ENCODE data around the gene MMP19. TPM values are rescaled to one million over a fixed set of nuclear protein-coding genes. Genes with fewer than 3 reads are reported as not detected.
A peak's percentile ranks its signal among the peaks of the same experiment; 100 is the strongest.

MMP19 gene
- total and polyA plus RNA-seq, 3 donors from 2014 or later: 1.3 to 6.5 (median 1.3) TPM

DNA sequence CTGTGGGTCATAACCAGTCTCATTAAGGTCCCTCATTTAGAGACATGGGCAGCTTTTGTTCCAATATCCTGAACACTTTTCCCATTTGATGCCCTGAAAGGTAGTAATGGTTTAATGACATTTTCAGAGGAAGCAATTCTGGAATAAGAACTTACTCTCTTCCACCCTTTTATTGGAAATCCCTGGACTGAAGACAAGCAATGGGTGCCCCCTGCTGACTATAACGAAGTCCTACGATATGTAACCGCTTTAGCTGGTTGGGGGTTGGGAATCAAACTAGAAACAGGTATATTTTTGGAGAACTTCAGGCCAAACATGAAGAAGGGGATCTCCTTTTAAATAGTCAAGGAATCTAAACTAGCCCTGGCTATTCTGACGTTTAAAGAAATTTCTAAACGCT is 45.7 kb downstream of the MMP19 start:
- TF ChIP-seq POLR2A (IDR thresholded peaks at IDR 0.05): no peak
- TF ChIP-seq, protein P1, sequence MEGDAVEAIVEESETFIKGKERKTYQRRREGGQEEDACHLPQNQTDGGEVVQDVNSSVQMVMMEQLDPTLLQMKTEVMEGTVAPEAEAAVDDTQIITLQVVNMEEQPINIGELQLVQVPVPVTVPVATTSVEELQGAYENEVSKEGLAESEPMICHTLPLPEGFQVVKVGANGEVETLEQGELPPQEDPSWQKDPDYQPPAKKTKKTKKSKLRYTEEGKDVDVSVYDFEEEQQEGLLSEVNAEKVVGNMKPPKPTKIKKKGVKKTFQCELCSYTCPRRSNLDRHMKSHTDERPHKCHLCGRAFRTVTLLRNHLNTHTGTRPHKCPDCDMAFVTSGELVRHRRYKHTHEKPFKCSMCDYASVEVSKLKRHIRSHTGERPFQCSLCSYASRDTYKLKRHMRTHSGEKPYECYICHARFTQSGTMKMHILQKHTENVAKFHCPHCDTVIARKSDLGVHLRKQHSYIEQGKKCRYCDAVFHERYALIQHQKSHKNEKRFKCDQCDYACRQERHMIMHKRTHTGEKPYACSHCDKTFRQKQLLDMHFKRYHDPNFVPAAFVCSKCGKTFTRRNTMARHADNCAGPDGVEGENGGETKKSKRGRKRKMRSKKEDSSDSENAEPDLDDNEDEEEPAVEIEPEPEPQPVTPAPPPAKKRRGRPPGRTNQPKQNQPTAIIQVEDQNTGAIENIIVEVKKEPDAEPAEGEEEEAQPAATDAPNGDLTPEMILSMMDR (IDR thresholded peaks at IDR 0.05): peak; percentile 4 to 43 (median 40)
- Histone ChIP-seq H3K9me3 (no peaks in the 10 kb centered on the region), H3K4me3 (no peak overlapping the region), H3K27me3 (no peaks in the 10 kb centered on the region), H3K36me3 (ENCODE audit: low read depth, missing control alignments) (no peaks in the 10 kb centered on the region), H3K4me1 (no peaks in the 10 kb centered on the region), H3K27ac (no peak overlapping the region)
- intact Hi-C loops (cut with DNase I; ENCODE audit: low total_unique reads): no loop called here
- WGBS, 2 donors: 48 to 58% methylated on average over 5 of the region's 5 CpGs
- peak; percentile 32 for DNase-seq

DNA sequence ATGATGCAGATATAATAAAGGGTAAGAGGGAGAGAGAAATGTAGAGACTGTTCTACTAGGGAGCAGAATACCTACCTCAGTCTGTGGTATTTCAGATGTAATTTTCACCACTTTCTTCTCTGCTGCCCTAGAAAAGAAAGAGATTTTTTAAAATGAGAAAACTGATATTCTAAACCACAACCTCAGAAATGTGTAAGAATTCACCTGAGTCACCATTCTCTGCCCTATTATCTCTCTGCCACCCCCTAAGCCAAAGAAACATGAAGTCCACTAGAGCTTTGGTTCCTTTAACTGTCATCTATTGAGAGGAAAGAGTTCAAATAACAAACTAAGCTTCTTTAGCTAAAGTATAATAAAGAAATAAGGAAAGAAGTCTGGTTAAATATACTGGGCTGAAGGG is 46.8 kb downstream of the MMP19 start:
- TF ChIP-seq, protein P1 (IDR thresholded peaks at IDR 0.05): no peak
- TF ChIP-seq POLR2A (IDR thresholded peaks at IDR 0.05): no peak
- Histone ChIP-seq H3K4me3 (no peak overlapping the region), H3K36me3 (ENCODE audit: low read depth, missing control alignments) (no peaks in the 10 kb centered on the region), H3K9me3 (no peaks in the 10 kb centered on the region), H3K4me1 (no peaks in the 10 kb centered on the region), H3K27ac (no peak overlapping the region), H3K27me3 (no peaks in the 10 kb centered on the region)
- intact Hi-C loops (cut with DNase I; ENCODE audit: low total_unique reads): no loop called here
- no peak for DNase-seq

DNA sequence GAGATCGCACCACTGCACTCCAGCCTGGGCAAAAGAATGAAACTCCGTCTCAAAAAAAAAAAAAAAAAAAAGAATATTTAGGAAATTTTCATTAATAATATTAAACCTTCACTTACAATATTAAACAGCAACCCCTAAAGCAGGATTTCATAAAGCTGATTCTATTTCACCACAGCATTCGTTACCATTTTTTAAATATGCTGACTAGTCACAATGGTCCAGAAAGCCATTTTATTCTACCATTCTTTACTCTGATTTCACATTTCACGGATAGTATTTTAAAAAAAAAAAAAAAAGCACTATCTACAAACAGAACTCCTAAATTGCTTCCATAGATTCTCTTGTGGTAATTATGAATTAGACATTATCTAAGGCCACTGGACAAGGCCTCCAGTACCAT is 52.8 kb downstream of the MMP19 start:
- DNase-seq: no peak
- H3K4me3 ChIP-seq: no peak overlapping the region
- H3K27ac ChIP-seq: no peak overlapping the region
- H3K36me3 ChIP-seq (ENCODE audit: low read depth, missing control alignments): no peaks in the 10 kb centered on the region
- 88 to 90% methylated on average over 4 of the region's 4 CpGs for WGBS, 2 donors
- H3K4me1 ChIP-seq: no peaks in the 10 kb centered on the region
- TF ChIP-seq, protein P1 (IDR thresholded peaks at IDR 0.05): no peak
- TF ChIP-seq POLR2A (IDR thresholded peaks at IDR 0.05): no peak
- H3K9me3 ChIP-seq: no peaks in the 10 kb centered on the region
- intact Hi-C loops (cut with DNase I; ENCODE audit: low total_unique reads): no loop called here
- H3K27me3 ChIP-seq: no peaks in the 10 kb centered on the region

DNA sequence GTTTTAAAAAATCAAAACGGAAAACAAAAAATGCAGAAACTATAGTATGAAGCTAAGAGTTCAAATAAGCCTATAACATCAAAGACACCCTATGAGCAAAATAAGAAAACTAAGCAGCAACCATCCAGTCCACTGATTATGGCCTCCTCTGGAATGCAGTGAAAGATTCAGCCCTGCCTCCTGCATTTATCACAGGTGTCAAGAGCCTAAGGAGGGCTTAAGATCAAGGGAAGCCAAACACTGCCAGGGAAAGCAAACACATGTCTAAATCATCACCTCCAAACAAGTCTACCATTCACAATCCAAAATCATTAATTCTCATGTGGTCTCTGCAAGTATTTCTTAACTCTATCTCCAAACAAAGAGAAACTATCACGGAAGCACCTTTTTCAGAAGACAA is 53.6 kb downstream of the MMP19 start:
- H3K27ac ChIP-seq: no peak overlapping the region
- intact Hi-C loops (cut with DNase I; ENCODE audit: low total_unique reads): no loop called here
- no peak for DNase-seq
- H3K27me3 ChIP-seq: no peaks in the 10 kb centered on the region
- no peak overlapping the region for H3K4me3 ChIP-seq
- H3K9me3 ChIP-seq: no peaks in the 10 kb centered on the region
- 82 to 92% methylated on average over 2 of the region's 2 CpGs for WGBS, 2 donors
- H3K4me1 ChIP-seq: no peaks in the 10 kb centered on the region
- no peak for TF ChIP-seq POLR2A (IDR thresholded peaks at IDR 0.05)
- TF ChIP-seq, protein P1 (IDR thresholded peaks at IDR 0.05): no peak
- H3K36me3 ChIP-seq (ENCODE audit: low read depth, missing control alignments): no peaks in the 10 kb centered on the region

DNA sequence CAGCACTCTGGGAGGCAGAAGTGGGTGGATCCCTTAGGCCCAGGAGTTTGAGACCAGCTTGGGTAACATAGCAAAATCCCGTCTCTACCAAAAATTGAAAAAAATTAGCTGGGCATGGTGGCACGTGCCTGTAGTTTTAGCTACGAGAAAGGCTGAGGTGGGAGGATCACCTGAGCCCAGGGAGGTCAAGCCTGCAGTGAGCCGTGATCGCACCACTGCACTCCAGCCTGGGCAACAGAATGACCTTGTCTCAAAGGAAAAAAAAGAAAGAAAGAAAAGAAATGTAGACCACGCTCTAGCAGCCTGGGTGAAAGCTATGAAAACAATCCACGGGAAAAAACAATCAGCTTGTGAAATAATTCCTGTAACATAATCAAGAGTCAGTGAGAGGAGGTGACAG is 54.2 kb downstream of the MMP19 start:
- intact Hi-C loops (cut with DNase I; ENCODE audit: low total_unique reads): no loop called here
- no peak overlapping the region for H3K27ac ChIP-seq
- no peak for TF ChIP-seq POLR2A (IDR thresholded peaks at IDR 0.05)
- TF ChIP-seq, protein P1 (IDR thresholded peaks at IDR 0.05): no peak
- 64 to 87% methylated on average over 7 of the region's 7 CpGs for WGBS, 2 donors
- no peaks in the 10 kb centered on the region for H3K9me3 ChIP-seq
- DNase-seq: no peak
- no peaks in the 10 kb centered on the region for H3K36me3 ChIP-seq (ENCODE audit: low read depth, missing control alignments)
- no peaks in the 10 kb centered on the region for H3K4me1 ChIP-seq
- no peak overlapping the region for H3K4me3 ChIP-seq
- H3K27me3 ChIP-seq: no peaks in the 10 kb centered on the region

Data from testis (tissue), 3 donors.